Measurements from ENCODE around the gene ZBTB39. TPM values are rescaled to one million over a fixed set of nuclear protein-coding genes. Genes with fewer than 3 reads are reported as not detected.
A peak's percentile ranks its signal among the peaks of the same experiment; 100 is the strongest.
"Not testable (repeated sequence)": the region's sequence is repeated elsewhere in the genome, so short reads cannot be mapped to it uniquely, and the experiment has no call there.

The ZBTB39 gene
- total RNA-seq, 1 donor from 2014 or later, result 13.3 TPM

DNA sequence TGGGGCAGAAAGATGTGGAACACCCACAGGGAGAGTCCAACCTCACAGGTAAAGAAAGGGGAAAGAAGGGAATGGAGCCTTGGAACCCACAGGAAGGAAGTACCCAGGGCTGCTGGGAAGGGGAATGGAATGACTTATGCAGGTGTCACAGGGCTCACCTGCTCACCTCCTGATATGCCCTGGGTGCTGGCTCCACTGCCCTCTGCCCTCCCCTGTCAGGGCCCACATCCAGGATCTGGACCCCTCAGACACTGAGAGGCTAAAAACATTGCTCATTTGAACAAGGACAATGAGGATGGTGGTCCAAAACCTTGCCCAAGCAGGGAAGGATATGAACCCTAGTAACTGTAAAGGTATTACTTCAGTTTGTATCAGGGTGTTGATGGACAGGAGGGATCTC, 19.3 kb downstream of the ZBTB39 start:
- H3K27ac Mint-ChIP-seq, result no peak overlapping the region
- peak overlapping the region; percentile 35 for H3K4me3 Mint-ChIP-seq
- no peak for ATAC-seq (ENCODE audit: low read depth)
- TF ChIP-seq, protein P1, sequence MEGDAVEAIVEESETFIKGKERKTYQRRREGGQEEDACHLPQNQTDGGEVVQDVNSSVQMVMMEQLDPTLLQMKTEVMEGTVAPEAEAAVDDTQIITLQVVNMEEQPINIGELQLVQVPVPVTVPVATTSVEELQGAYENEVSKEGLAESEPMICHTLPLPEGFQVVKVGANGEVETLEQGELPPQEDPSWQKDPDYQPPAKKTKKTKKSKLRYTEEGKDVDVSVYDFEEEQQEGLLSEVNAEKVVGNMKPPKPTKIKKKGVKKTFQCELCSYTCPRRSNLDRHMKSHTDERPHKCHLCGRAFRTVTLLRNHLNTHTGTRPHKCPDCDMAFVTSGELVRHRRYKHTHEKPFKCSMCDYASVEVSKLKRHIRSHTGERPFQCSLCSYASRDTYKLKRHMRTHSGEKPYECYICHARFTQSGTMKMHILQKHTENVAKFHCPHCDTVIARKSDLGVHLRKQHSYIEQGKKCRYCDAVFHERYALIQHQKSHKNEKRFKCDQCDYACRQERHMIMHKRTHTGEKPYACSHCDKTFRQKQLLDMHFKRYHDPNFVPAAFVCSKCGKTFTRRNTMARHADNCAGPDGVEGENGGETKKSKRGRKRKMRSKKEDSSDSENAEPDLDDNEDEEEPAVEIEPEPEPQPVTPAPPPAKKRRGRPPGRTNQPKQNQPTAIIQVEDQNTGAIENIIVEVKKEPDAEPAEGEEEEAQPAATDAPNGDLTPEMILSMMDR (IDR thresholded peaks at IDR 0.05), result no peak
- no peak for DNase-seq
- peaks cover 12% of the 10 kb centered on the region for H3K4me1 Mint-ChIP-seq
- ChIA-PET POLR2A (interaction anchor here (0.6 to 1.0 kb wide), 3 partner anchors 17 to 434 kb away, joined by 3 read pairs; no protein-coding TSS in a partner anchor), CTCF (interaction anchor here (0.6 to 4.4 kb wide), 13 partner anchors 11 to 473 kb away, joined by 3 to 68 read pairs (median 7); partner anchors contain the start of genes HSD17B6 and STAT6)
- H3K36me3 Mint-ChIP-seq (ENCODE audit: low read depth), result no peaks in the 10 kb centered on the region
- H3K9me3 Mint-ChIP-seq, result no peaks in the 10 kb centered on the region
- intact Hi-C loops (cut with micrococcal nuclease), result loop anchor here (1.0 to 2.0 kb wide), 5 partner anchors 20 to 474 kb away; partner anchors contain the start of gene ZBTB39
- H3K27me3 Mint-ChIP-seq, result peaks cover 6% of the 10 kb centered on the region

DNA sequence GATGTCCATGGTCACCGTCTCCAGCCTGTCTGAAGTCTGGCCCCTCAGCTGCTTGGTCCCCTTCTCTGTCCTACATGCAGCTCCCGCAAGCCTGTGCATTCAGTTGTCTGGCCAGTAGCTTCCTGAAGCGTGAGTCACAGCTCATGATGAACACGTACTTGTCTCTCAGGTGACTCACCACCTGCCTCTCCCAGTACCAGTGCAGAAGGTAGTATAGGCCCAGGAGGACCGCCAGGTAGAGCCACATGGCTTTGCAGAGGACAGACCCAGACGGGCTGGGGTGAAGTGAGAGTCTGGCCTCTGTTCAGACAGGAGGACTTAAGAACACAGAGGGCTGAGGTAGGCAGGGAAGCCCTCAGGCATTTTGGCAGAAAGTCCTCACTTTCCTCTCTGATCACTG, 20.6 kb downstream of the ZBTB39 start:
- POLR2A ChIA-PET; ATAC-seq (ENCODE audit: low read depth); H3K4me1 Mint-ChIP-seq; H3K27ac Mint-ChIP-seq; H3K4me3 Mint-ChIP-seq; DNase-seq; H3K9me3 Mint-ChIP-seq; H3K36me3 Mint-ChIP-seq (ENCODE audit: low read depth); H3K27me3 Mint-ChIP-seq: not testable (repeated sequence)
- CTCF ChIA-PET, result interaction anchor here (0.6 to 4.4 kb wide), 4 partner anchors 16 to 260 kb away, joined by 3 to 68 read pairs (median 7); partner anchors contain the start of genes HSD17B6 and NACA
- intact Hi-C loops (cut with micrococcal nuclease), result loop anchor here (2.0 kb wide), 1 partner anchor 21 kb away; the partner anchor contains the start of gene ZBTB39

DNA sequence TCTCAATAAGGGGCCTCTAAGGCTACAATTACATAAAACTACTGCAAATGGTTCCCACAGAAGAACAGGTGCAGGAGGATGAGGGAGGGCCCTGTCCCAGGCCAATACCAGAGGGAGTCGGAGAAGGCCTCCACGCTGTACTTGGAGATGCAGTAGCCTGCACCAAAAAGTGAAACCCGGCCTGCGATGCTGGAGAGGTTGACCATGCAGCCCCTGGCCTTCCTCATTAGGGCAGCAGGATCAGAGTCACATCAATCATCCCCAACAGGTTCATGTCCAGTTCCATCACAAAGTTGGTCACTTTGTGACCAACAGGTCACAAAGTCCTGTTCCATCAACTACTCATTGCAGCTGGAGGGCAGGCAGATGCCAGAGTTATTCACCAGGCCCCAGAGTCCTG, 23.0 kb downstream of the ZBTB39 start:
- Mint-ChIP-seq H3K4me3 (no peak overlapping the region), H3K9me3 (no peaks in the 10 kb centered on the region), H3K27ac (no peak overlapping the region), H3K4me1 (peaks cover 6% of the 10 kb centered on the region), H3K27me3 (peaks cover 3% of the 10 kb centered on the region), H3K36me3 (ENCODE audit: low read depth) (no peaks in the 10 kb centered on the region)
- intact Hi-C loops (cut with micrococcal nuclease), result no loop called here
- DNase-seq (no peak), ATAC-seq (ENCODE audit: low read depth) (no peak)
- CTCF ChIA-PET, result no interaction called here
- TF ChIP-seq, protein P1 (IDR thresholded peaks at IDR 0.05), result no peak
- POLR2A ChIA-PET, result interaction anchor here (0.6 kb wide), 1 partner anchor 410 kb away, joined by 6 read pairs; no protein-coding TSS in a partner anchor

DNA sequence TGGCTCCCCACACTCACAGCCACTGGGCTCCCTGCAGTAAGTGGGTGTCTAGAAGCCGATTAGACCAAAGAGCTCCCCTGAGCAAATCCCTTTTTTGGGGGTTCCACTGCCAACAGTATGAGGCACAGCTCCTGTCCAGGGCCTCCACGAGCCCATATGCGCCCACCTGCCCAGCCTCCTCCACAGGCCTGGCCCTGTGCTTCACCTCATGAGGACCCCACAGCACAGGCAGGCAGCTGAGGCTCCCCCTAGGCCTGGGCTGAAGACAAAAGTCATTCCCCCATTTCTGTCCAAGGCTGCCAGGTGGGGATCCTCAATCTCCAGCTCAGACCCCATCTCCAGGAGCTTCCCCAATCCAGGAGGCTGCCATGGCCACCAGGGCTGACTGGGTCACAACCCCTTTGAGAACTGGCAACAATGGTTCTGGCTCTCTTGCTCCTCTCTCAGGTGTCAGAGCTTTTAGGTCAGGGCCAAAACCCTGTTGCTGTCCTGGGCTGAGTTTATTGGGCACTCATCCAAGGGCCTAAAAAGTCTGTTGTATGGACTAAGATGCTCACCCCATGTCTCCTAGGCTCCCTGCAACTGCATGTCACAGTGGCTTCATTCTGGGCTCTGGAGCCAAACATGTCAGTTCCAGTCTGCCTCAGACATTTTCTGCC, 23.6 kb downstream of the ZBTB39 start:
- POLR2A ChIA-PET, result interaction anchor here (0.6 kb wide), 1 partner anchor 409 kb away, joined by 6 read pairs; no protein-coding TSS in a partner anchor
- H3K27ac Mint-ChIP-seq, result not testable (repeated sequence)

DNA sequence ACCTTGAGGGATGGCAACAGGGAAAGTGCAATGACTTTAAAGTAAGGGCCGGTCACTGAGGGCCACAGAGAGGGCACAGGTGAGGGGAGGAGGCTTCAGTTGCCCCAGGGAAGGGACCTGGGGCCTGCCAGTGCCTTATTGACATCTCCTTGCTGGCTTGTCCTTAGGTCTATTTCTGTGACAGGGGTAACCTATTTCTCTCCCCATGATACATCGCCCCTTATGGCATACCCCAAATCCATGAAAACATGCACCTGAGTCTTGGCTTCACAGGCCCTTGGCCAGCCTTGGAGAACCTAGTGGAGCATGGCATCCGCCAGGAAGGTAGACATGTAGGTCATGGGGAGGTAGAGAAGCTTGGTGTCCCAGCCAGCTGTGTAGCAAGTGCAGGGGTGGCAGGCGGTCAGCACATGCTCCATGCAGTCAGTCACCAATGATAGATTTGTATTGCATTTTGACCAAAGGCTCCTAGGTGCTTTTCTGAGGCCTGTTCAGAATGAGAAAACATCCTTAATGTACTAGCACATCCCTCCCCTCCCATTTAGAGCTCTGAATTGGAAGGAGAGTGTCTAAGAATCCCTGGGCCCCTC, 25.3 kb downstream of the ZBTB39 start:
- Mint-ChIP-seq H3K9me3 (peaks cover 3% of the 10 kb centered on the region), H3K36me3 (ENCODE audit: low read depth) (no peaks in the 10 kb centered on the region), H3K4me3 (no peak overlapping the region), H3K27me3 (no peaks in the 10 kb centered on the region), H3K27ac (no peak overlapping the region), H3K4me1 (no peaks in the 10 kb centered on the region)
- POLR2A ChIA-PET, result no interaction called here
- DNase-seq (no peak), ATAC-seq (ENCODE audit: low read depth) (no peak)
- intact Hi-C loops (cut with micrococcal nuclease), result no loop called here
- TF ChIP-seq, protein P1 (IDR thresholded peaks at IDR 0.05), result no peak
- CTCF ChIA-PET, result no interaction called here

More for the DNA sequence above, 23.6 kb downstream of the ZBTB39 start:
- ATAC-seq (ENCODE audit: low read depth); DNase-seq; H3K4me3 Mint-ChIP-seq; H3K4me1 Mint-ChIP-seq; intact Hi-C loops (cut with micrococcal nuclease); H3K9me3 Mint-ChIP-seq; H3K27me3 Mint-ChIP-seq; CTCF ChIA-PET; H3K36me3 Mint-ChIP-seq (ENCODE audit: low read depth): not testable (repeated sequence)

DNA sequence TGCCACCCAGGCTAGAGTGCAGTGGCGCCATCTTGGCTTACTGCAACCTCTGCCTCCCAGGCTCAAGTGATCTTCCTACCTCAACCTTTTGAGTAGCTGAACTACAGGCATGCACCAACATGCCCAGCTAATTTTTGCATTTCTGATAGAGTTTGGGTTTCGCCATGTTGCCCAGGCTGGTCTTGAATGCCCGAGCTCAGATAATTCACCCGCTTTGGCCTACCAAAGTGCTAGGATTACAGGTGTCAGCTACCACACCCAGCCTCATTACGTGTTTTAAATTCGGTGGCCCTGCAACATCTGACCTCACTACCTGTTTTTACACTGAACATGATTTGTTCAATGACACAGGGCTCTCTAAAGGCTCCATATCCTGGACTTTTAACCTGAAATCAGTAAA, 26.1 kb downstream of the ZBTB39 start:
- ATAC-seq (ENCODE audit: low read depth) (no peak), DNase-seq (no peak)
- Mint-ChIP-seq H3K9me3 (peaks cover 3% of the 10 kb centered on the region), H3K4me1 (no peaks in the 10 kb centered on the region), H3K27ac (no peak overlapping the region), H3K27me3 (no peaks in the 10 kb centered on the region), H3K4me3 (no peak overlapping the region), H3K36me3 (ENCODE audit: low read depth) (no peaks in the 10 kb centered on the region)
- CTCF ChIA-PET, result no interaction called here
- intact Hi-C loops (cut with micrococcal nuclease), result no loop called here
- POLR2A ChIA-PET, result no interaction called here
- TF ChIP-seq, protein P1 (IDR thresholded peaks at IDR 0.05), result no peak

Measured in activated B cell treated with CpG ODN at 0.5 μM for 24 hours (primary cell).